GM23338 (cell line): Measurements from ENCODE around the gene EGR1. TPM values are rescaled to one million over a fixed set of nuclear protein-coding genes. Genes with fewer than 3 reads are reported as not detected.

ENCODE experiments used
- ATAC-seq: fragments of 200-7000 bp; cut with Tn5 transposase; 3 replicates; pipeline ENCODE4 v1.9.1; 2020
- DNase-seq: peaks from one replicate; pipeline ENCODE4 v3.0.0-alpha.2; 2015; ENCODE audit warnings: low spot score
- H2AFZ ChIP-seq: fragments of 200-600 bp; sonication (generic); 2 replicates; pipeline ENCODE4 v1.8.0; 2016; ENCODE audit warnings: antibody characterized with exemption, mild to moderate bottlenecking, moderate library complexity
- H3F3A ChIP-seq: fragments of 200-600 bp; sonication (generic); replicated peaks from 2 replicates; pipeline ENCODE4 v1.8.0; 2017; ENCODE audit warnings: antibody characterized with exemption, mixed run types, low read depth
- H3K27ac ChIP-seq: fragments of 200-600 bp; sonication (generic); 2 replicates; pipeline ENCODE4 v1.6.1; 2016; ENCODE audit warnings: low read depth
- H3K27me3 ChIP-seq: fragments of 200-600 bp; sonication (generic); 2 replicates; pipeline ENCODE4 v1.8.0; 2016; ENCODE audit warnings: mild to moderate bottlenecking, mixed run types, moderate library complexity; ENCODE audit not compliant: insufficient read depth
- H3K36me3 ChIP-seq: fragments of 200-600 bp; sonication (generic); 2 replicates; pipeline ENCODE4 v1.8.0; 2016; ENCODE audit warnings: mild to moderate bottlenecking; ENCODE audit not compliant: insufficient read depth
- H3K4me1 ChIP-seq: fragments of 200-600 bp; sonication (generic); 2 replicates; pipeline ENCODE4 v1.8.0; 2016; ENCODE audit warnings: mild to moderate bottlenecking, moderate library complexity; ENCODE audit not compliant: insufficient read depth
- H3K4me2 ChIP-seq: fragments of 200-600 bp; sonication (generic); 2 replicates; pipeline ENCODE4 v1.7.1; 2017; ENCODE audit warnings: mixed run types
- H3K4me3 ChIP-seq: fragments of 200-600 bp; sonication (generic); 2 replicates; pipeline ENCODE4 v1.6.1; 2016; ENCODE audit warnings: mixed run types
- H3K79me2 ChIP-seq: fragments of 200-600 bp; sonication (generic); replicated peaks from 2 replicates; pipeline ENCODE4 v1.8.0; 2017; ENCODE audit warnings: mild to moderate bottlenecking; ENCODE audit not compliant: insufficient read depth
- H3K9me2 ChIP-seq: fragments of 200-600 bp; sonication (generic); 2 replicates; pipeline ENCODE4 v1.8.0; 2017; ENCODE audit not compliant: insufficient read depth
- H4K20me1 ChIP-seq: fragments of 200-600 bp; sonication (generic); replicated peaks from 2 replicates; pipeline ENCODE4 v1.8.0; 2017; ENCODE audit warnings: mild to moderate bottlenecking; ENCODE audit not compliant: insufficient read depth
- H3K27ac Mint-ChIP-seq: 2 replicates; pipeline ENCODE4 v1.8.0; 2020; ENCODE audit warnings: inconsistent platforms, mild to moderate bottlenecking, moderate library complexity, mixed read lengths
- H3K27me3 Mint-ChIP-seq: 3 replicates; pipeline ENCODE4 v1.8.0; 2022; ENCODE audit warnings: low read depth, mild to moderate bottlenecking, moderate library complexity, mixed read lengths, inconsistent platforms; ENCODE audit not compliant: insufficient read depth, poor library complexity
- H3K36me3 Mint-ChIP-seq: 3 replicates; pipeline ENCODE4 v1.8.0; 2021; ENCODE audit warnings: low read depth, mild to moderate bottlenecking, inconsistent platforms, moderate library complexity, mixed read lengths
- H3K4me1 Mint-ChIP-seq: 3 replicates; pipeline ENCODE4 v1.8.0; 2020; ENCODE audit warnings: mild to moderate bottlenecking, inconsistent platforms, mixed read lengths
- H3K4me3 Mint-ChIP-seq: 3 replicates; pipeline ENCODE4 v1.8.0; 2021; ENCODE audit warnings: moderate library complexity, mild to moderate bottlenecking, inconsistent platforms, mixed read lengths
- H3K9me3 Mint-ChIP-seq: 3 replicates; pipeline ENCODE4 v1.8.0; 2020; ENCODE audit warnings: moderate library complexity, mild to moderate bottlenecking, inconsistent platforms, mixed read lengths
- CREB1 ChIP-seq: fragments of 250-450 bp; sonication (Bioruptor Pico); IDR thresholded peaks from 2 replicates; pipeline ENCODE4 v1.5.0; 2020; ENCODE audit warnings: low read depth, mild to moderate bottlenecking, moderate library complexity
- EZH2phosphoT487 ChIP-seq: fragments of 200-600 bp; sonication (generic); IDR thresholded peaks from one replicate; pipeline ENCODE4 v1.8.1; 2018; ENCODE audit warnings: antibody characterized with exemption; ENCODE audit not compliant: unreplicated experiment
- POLR2AphosphoS5 ChIP-seq: IDR thresholded peaks from 2 replicates; pipeline ENCODE4 v1.6.1; 2016; ENCODE audit warnings: antibody characterized with exemption, low read depth
- STAT1 ChIP-seq: IDR thresholded peaks from one replicate; pipeline ENCODE4 v1.6.1; 2016; ENCODE audit warnings: antibody characterized with exemption; ENCODE audit not compliant: unreplicated experiment
- polyA plus RNA-seq: library from polyadenylated mRNA; unstranded; fragments of >200 nt; fragmentation: Nextera tagmentation; extraction: Ambion mirVana; gene quantifications from 2 replicates; pipeline ENCODE4 v1.2.1, GENCODE V29; 2016
- total RNA-seq: library from RNA; depleted of rRNA; stranded (reverse); fragments of >200 nt; shearing (Covaris generic); gene quantifications from 2 replicates; pipeline ENCODE4 v1.2.3, GENCODE V29; 2014
- TF ChIP-seq, protein P1 (sequence below), 2 experiments: fragments of 200-600 bp in 1 of 2; sonication (generic) in 1 of 2; conservative IDR thresholded peaks; 2 replicates each; pipeline versions ENCODE4 v1.5.1 to v1.6.1; 2016 to 2017; ENCODE audit warnings: antibody characterized with exemption in 2 of 2, low read depth in 2 of 2, mild to moderate bottlenecking in 2 of 2, moderate library complexity in 1 of 2
- TF ChIP-seq, protein P2 (sequence below): IDR thresholded peaks from 2 replicates; pipeline ENCODE4 v1.6.1; 2016; ENCODE audit warnings: antibody characterized with exemption
- TF ChIP-seq, protein P3 (sequence below): fragments of 250-450 bp; sonication (Bioruptor Pico); IDR thresholded peaks from 2 replicates; pipeline ENCODE4 v1.5.0; 2020; ENCODE audit warnings: mild to moderate bottlenecking, moderate library complexity

EGR1 gene
- total and polyA plus RNA-seq, 2 experiments from 2014 or later: 13.5 to 60.3 TPM

DNA sequence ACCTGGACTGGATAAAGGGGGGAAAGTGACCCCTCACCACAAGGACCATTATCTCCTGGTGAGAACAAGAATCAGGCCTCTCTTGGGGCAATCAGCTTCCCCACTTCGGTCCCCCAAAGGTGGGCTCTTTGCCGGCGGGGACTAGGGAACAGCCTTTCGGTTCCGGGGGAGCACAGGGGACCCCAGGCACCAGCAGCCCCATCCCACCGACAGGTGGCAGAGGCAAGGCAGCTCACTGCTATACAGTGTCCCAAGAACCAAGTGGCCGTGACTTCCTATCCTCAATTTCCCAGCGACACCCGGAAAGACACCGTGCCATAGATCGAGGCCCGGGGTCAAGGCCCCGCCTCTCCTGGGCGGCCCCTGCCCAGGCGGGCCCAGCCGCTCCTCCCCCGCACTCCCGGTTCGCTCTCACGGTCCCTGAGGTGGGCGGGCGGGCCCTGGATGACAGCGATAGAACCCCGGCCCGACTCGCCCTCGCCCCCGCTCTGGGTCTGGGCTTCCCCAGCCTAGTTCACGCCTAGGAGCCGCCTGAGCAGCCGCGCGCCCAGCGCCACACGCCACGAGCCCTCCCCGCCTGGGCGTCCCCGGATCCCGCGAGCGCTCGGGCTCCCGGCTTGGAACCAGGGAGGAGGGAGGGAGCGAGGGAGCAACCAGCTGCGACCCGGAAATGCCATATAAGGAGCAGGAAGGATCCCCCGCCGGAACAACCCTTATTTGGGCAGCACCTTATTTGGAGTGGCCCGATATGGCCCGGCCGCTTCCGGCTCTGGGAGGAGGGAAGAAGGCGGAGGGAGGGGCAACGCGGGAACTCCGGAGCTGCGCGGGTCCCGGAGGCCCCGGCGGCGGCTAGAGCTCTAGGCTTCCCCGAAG is 655 bp upstream of the EGR1 start:
- peaks cover 28% of the 10 kb centered on the region for H3K36me3 Mint-ChIP-seq
- Histone ChIP-seq H3K27ac (peak overlapping the region; percentile 95), H3K36me3 (0 out of 2 replicates have a peak, but pooled peaks cover 3% of the 10 kb centered on the region), H4K20me1 (peaks cover 14% of the 10 kb centered on the region; the same call in 1 of the 2 replicates), H3K4me2 (peak overlapping the region; percentile 96), H3K4me3 (peak overlapping the region; percentile 94), H3K79me2 (no peaks in the 10 kb centered on the region), H3F3A (peaks cover 9% of the 10 kb centered on the region), H3K4me1 (no peaks in the 10 kb centered on the region), H2AFZ (peak overlapping the region; percentile 82), H3K9me2 (no peaks in the 10 kb centered on the region), H3K27me3 (peaks cover 26% of the 10 kb centered on the region)
- peaks cover 11% of the 10 kb centered on the region; the same call in 2 of the 3 replicates for H3K9me3 Mint-ChIP-seq
- no peak for TF ChIP-seq POLR2AphosphoS5
- TF ChIP-seq, protein P1, sequence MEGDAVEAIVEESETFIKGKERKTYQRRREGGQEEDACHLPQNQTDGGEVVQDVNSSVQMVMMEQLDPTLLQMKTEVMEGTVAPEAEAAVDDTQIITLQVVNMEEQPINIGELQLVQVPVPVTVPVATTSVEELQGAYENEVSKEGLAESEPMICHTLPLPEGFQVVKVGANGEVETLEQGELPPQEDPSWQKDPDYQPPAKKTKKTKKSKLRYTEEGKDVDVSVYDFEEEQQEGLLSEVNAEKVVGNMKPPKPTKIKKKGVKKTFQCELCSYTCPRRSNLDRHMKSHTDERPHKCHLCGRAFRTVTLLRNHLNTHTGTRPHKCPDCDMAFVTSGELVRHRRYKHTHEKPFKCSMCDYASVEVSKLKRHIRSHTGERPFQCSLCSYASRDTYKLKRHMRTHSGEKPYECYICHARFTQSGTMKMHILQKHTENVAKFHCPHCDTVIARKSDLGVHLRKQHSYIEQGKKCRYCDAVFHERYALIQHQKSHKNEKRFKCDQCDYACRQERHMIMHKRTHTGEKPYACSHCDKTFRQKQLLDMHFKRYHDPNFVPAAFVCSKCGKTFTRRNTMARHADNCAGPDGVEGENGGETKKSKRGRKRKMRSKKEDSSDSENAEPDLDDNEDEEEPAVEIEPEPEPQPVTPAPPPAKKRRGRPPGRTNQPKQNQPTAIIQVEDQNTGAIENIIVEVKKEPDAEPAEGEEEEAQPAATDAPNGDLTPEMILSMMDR (conservative IDR thresholded peaks at IDR 0.05; ENCODE audit: low read depth in 2 of 2): peak in 1 of 2 experiments; percentile 15; a peak in 1 of 4 replicates
- ATAC-seq: peak; percentile 41
- H3K4me3 Mint-ChIP-seq: peak overlapping the region; percentile 84
- H3K4me1 Mint-ChIP-seq: peaks cover 35% of the 10 kb centered on the region
- H3K27ac Mint-ChIP-seq: peak overlapping the region; percentile 78
- peak; percentile 100 for DNase-seq
- H3K27me3 Mint-ChIP-seq: peaks cover 38% of the 10 kb centered on the region

DNA sequence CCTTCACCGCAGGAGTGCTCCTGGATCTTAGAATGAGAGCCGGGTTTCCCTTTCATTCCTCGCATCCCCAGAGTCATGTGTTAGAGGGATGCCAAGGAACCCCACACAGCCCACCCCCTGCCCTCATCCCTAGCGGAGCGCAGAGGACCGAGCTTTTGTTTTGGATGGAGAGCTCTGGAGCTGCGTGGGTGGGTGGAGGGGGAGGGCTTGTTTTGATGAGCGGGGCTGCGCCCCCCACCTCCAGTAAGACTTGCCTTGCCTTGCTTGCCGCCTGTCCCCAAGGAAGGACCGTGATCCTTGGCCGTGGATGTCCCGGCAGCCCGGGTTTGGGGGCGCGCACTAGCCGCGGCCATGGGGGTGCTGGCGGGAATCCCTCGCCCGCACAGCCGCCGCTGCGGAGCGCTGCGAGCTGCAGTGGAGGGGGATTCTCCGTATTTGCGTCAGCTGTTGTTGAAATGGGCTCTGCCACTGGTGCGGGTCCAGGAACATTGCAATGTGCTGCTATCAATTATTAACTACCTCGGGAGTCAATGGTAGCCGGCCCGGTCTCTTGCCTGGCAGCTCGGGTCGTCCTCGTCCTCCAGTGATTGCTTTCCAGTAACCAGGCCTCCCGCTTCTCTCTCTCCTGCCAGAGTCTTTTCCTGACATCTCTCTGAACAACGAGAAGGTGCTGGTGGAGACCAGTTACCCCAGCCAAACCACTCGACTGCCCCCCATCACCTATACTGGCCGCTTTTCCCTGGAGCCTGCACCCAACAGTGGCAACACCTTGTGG is 1.0 kb downstream of the EGR1 start:
- H3K79me2 ChIP-seq: no peaks in the 10 kb centered on the region
- peaks cover 26% of the 10 kb centered on the region for H3K27me3 ChIP-seq
- H2AFZ ChIP-seq: no peak overlapping the region
- peak overlapping the region; percentile 84 for H3K4me3 Mint-ChIP-seq
- no peak overlapping the region for H3K27ac Mint-ChIP-seq
- DNase-seq: no peak
- H3K9me3 Mint-ChIP-seq: peaks cover 15% of the 10 kb centered on the region; the same call in 2 of the 3 replicates
- H4K20me1 ChIP-seq: peaks cover 14% of the 10 kb centered on the region; the same call in 1 of the 2 replicates
- H3K4me2 ChIP-seq: peak overlapping the region; percentile 96
- ATAC-seq: no peak
- no peaks in the 10 kb centered on the region for H3K4me1 ChIP-seq
- peaks cover 27% of the 10 kb centered on the region for H3K4me1 Mint-ChIP-seq
- peak overlapping the region; percentile 94 for H3K4me3 ChIP-seq
- H3K36me3 ChIP-seq: 0 out of 2 replicates have a peak, but pooled peaks cover 3% of the 10 kb centered on the region
- peaks cover 9% of the 10 kb centered on the region for H3F3A ChIP-seq
- H3K9me2 ChIP-seq: no peaks in the 10 kb centered on the region
- peaks cover 50% of the 10 kb centered on the region for H3K27me3 Mint-ChIP-seq
- peaks cover 28% of the 10 kb centered on the region for H3K36me3 Mint-ChIP-seq
- no peak overlapping the region for H3K27ac ChIP-seq
- TF ChIP-seq, protein P2, sequence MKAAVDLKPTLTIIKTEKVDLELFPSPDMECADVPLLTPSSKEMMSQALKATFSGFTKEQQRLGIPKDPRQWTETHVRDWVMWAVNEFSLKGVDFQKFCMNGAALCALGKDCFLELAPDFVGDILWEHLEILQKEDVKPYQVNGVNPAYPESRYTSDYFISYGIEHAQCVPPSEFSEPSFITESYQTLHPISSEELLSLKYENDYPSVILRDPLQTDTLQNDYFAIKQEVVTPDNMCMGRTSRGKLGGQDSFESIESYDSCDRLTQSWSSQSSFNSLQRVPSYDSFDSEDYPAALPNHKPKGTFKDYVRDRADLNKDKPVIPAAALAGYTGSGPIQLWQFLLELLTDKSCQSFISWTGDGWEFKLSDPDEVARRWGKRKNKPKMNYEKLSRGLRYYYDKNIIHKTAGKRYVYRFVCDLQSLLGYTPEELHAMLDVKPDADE: no peak
- TF ChIP-seq STAT1 (no peak), CREB1 (CRISPR knock-in tag) (no peak), EZH2phosphoT487 (no peak)
- TF ChIP-seq, protein P3, sequence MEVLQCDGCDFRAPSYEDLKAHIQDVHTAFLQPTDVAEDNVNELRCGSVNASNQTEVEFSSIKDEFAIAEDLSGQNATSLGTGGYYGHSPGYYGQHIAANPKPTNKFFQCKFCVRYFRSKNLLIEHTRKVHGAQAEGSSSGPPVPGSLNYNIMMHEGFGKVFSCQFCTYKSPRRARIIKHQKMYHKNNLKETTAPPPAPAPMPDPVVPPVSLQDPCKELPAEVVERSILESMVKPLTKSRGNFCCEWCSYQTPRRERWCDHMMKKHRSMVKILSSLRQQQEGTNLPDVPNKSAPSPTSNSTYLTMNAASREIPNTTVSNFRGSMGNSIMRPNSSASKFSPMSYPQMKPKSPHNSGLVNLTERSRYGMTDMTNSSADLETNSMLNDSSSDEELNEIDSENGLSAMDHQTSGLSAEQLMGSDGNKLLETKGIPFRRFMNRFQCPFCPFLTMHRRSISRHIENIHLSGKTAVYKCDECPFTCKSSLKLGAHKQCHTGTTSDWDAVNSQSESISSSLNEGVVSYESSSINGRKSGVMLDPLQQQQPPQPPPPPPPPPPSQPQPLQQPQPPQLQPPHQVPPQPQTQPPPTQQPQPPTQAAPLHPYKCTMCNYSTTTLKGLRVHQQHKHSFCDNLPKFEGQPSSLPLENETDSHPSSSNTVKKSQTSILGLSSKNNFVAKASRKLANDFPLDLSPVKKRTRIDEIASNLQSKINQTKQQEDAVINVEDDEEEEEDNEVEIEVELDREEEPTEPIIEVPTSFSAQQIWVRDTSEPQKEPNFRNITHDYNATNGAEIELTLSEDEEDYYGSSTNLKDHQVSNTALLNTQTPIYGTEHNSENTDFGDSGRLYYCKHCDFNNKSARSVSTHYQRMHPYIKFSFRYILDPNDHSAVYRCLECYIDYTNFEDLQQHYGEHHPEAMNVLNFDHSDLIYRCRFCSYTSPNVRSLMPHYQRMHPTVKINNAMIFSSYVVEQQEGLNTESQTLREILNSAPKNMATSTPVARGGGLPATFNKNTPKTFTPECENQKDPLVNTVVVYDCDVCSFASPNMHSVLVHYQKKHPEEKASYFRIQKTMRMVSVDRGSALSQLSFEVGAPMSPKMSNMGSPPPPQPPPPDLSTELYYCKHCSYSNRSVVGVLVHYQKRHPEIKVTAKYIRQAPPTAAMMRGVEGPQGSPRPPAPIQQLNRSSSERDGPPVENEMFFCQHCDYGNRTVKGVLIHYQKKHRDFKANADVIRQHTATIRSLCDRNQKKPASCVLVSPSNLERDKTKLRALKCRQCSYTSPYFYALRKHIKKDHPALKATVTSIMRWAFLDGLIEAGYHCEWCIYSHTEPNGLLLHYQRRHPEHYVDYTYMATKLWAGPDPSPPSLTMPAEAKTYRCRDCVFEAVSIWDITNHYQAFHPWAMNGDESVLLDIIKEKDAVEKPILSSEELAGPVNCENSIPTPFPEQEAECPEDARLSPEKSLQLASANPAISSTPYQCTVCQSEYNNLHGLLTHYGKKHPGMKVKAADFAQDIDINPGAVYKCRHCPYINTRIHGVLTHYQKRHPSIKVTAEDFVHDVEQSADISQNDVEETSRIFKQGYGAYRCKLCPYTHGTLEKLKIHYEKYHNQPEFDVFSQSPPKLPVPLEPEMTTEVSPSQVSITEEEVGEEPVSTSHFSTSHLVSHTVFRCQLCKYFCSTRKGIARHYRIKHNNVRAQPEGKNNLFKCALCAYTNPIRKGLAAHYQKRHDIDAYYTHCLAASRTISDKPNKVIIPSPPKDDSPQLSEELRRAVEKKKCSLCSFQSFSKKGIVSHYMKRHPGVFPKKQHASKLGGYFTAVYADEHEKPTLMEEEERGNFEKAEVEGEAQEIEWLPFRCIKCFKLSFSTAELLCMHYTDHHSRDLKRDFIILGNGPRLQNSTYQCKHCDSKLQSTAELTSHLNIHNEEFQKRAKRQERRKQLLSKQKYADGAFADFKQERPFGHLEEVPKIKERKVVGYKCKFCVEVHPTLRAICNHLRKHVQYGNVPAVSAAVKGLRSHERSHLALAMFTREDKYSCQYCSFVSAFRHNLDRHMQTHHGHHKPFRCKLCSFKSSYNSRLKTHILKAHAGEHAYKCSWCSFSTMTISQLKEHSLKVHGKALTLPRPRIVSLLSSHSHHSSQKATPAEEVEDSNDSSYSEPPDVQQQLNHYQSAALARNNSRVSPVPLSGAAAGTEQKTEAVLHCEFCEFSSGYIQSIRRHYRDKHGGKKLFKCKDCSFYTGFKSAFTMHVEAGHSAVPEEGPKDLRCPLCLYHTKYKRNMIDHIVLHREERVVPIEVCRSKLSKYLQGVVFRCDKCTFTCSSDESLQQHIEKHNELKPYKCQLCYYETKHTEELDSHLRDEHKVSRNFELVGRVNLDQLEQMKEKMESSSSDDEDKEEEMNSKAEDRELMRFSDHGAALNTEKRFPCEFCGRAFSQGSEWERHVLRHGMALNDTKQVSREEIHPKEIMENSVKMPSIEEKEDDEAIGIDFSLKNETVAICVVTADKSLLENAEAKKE (CRISPR knock-in tag): no peak
